SIG-M5 (cell line): ENCODE results near the gene TNFRSF11A.
A peak's percentile ranks its signal among the peaks of the same experiment; 100 is the strongest.

Source experiments
- DNase-seq: peaks from one replicate; lab custom pipeline; 2025; lab: John Stamatoyannopoulos, UW

TNFRSF11A gene

GRCh38 chr18:62324917-62325805 lies at the start of gene TNFRSF11A:
TSS of gene TNFRSF11A (plus strand) at chr18:62325310. CDS start at chr18:62325353, 43 bp downstream.
- no peak for DNase-seq

GRCh38 chr18:62277045-62277444 lies 48.1 kb upstream of the TNFRSF11A start:
- DNase-seq, result no peak

- DNase-seq, result no peak
These were observed 45.5 kb upstream of the TNFRSF11A start for GRCh38 chr18:62279561-62279960.

- no peak for DNase-seq
These were observed 45.1 kb upstream of the TNFRSF11A start for GRCh38 chr18:62280058-62280457.

- no peak for DNase-seq
These were observed 44.3 kb upstream of the TNFRSF11A start for GRCh38 chr18:62280786-62281185.

GRCh38 chr18:62281684-62282083 lies 43.4 kb upstream of the TNFRSF11A start:
- DNase-seq, result peak; percentile 4

GRCh38 chr18:62282188-62282629 lies 42.9 kb upstream of the TNFRSF11A start:
- DNase-seq, result no peak

- DNase-seq, result no peak
These were observed 40.5 kb upstream of the TNFRSF11A start for GRCh38 chr18:62284637-62285036.

GRCh38 chr18:62285281-62285680 lies 39.8 kb upstream of the TNFRSF11A start:
- DNase-seq, result no peak

GRCh38 chr18:62287781-62288664 lies 37.1 kb upstream of the TNFRSF11A start:
- DNase-seq, result no peak

- peak; percentile 88 for DNase-seq
These were observed 36.5 kb upstream of the TNFRSF11A start for GRCh38 chr18:62288665-62289008.

GRCh38 chr18:62289047-62289446 lies 36.1 kb upstream of the TNFRSF11A start:
- DNase-seq, result no peak

GRCh38 chr18:62294073-62294472 lies 31.0 kb upstream of the TNFRSF11A start:
- no peak for DNase-seq

GRCh38 chr18:62300359-62300963 lies 24.6 kb upstream of the TNFRSF11A start:
- no peak for DNase-seq

- no peak for DNase-seq
These were observed 23.8 kb upstream of the TNFRSF11A start for GRCh38 chr18:62301322-62301721.

- DNase-seq, result no peak
These were observed 12.3 kb upstream of the TNFRSF11A start for GRCh38 chr18:62312851-62313250.

- DNase-seq, result no peak
These were observed 6.6 kb upstream of the TNFRSF11A start for GRCh38 chr18:62318228-62319180.

GRCh38 chr18:62321201-62321600 lies 3.9 kb upstream of the TNFRSF11A start:
- no peak for DNase-seq

GRCh38 chr18:62323483-62324180 lies 1.5 kb upstream of the TNFRSF11A start:
- no peak for DNase-seq

GRCh38 chr18:62324181-62324828 lies 805 bp upstream of the TNFRSF11A start:
- peak; percentile 5 for DNase-seq
